ENCODE data around the gene ABRACL.

Gene ABRACL

GRCh38 chr6:139003751-139004150 lies 24.8 kb upstream of the ABRACL start:
- DNase-seq (ENCODE audit: extremely low spot score), result no peak
- CTCF ChIA-PET, result interaction anchor here (0.9 kb wide), 1 partner anchor 11 kb away, joined by 3 read pairs; no protein-coding TSS in a partner anchor
- no peak for TF ChIP-seq PKNOX1 (IDR thresholded peaks at IDR 0.05)
- TF ChIP-seq L3MBTL2 (conservative IDR thresholded peaks at IDR 0.05), result no peak
- no peak for TF ChIP-seq LEF1 (IDR thresholded peaks at IDR 0.05; ENCODE audit: borderline replicate concordance)
- no peak for TF ChIP-seq ARNT (IDR thresholded peaks at IDR 0.05)
- no peak for TF ChIP-seq ZNF384 (IDR thresholded peaks at IDR 0.05)
- TF ChIP-seq FOXA1 (IDR thresholded peaks at IDR 0.05), result no peak
- no peak for TF ChIP-seq TARDBP (IDR thresholded peaks at IDR 0.05)
- TF ChIP-seq SUZ12 (IDR thresholded peaks at IDR 0.05), result no peak
- TF ChIP-seq SP1 (IDR thresholded peaks at IDR 0.05), result no peak
- no peak for TF ChIP-seq BHLHE40 (IDR thresholded peaks at IDR 0.05; ENCODE audit: borderline replicate concordance)
- no peak for TF ChIP-seq FOXK2 (IDR thresholded peaks at IDR 0.05)
- TF ChIP-seq HDGF (IDR thresholded peaks at IDR 0.05; ENCODE audit: borderline replicate concordance), result no peak
- TF ChIP-seq CTBP1 (IDR thresholded peaks at IDR 0.05; ENCODE audit: borderline replicate concordance), result no peak
- TF ChIP-seq FOXM1 (IDR thresholded peaks at IDR 0.05; ENCODE audit: borderline replicate concordance), result no peak
- TF ChIP-seq NFRKB (IDR thresholded peaks at IDR 0.05), result no peak
- TF ChIP-seq ELF4 (IDR thresholded peaks at IDR 0.05), result no peak
- POLR2A ChIA-PET, result no interaction called here

- no peak for TF ChIP-seq ELF4 (IDR thresholded peaks at IDR 0.05)
- TF ChIP-seq HDGF (IDR thresholded peaks at IDR 0.05; ENCODE audit: borderline replicate concordance), result no peak
- TF ChIP-seq FOXK2 (IDR thresholded peaks at IDR 0.05), result no peak
- no peak for TF ChIP-seq CTBP1 (IDR thresholded peaks at IDR 0.05; ENCODE audit: borderline replicate concordance)
- TF ChIP-seq L3MBTL2 (conservative IDR thresholded peaks at IDR 0.05), result no peak
- no peak for TF ChIP-seq SP1 (IDR thresholded peaks at IDR 0.05)
- TF ChIP-seq LEF1 (IDR thresholded peaks at IDR 0.05; ENCODE audit: borderline replicate concordance), result no peak
- TF ChIP-seq TARDBP (IDR thresholded peaks at IDR 0.05), result no peak
- TF ChIP-seq BHLHE40 (IDR thresholded peaks at IDR 0.05; ENCODE audit: borderline replicate concordance), result no peak
- TF ChIP-seq SUZ12 (IDR thresholded peaks at IDR 0.05), result no peak
- TF ChIP-seq FOXM1 (IDR thresholded peaks at IDR 0.05; ENCODE audit: borderline replicate concordance), result no peak
- TF ChIP-seq ARNT (IDR thresholded peaks at IDR 0.05), result no peak
- TF ChIP-seq FOXA1 (IDR thresholded peaks at IDR 0.05), result no peak
- ChIA-PET POLR2A (no interaction called here), CTCF (no interaction called here)
- DNase-seq (ENCODE audit: extremely low spot score), result no peak
Observed at GRCh38 chr6:139006477-139006876, 22.1 kb upstream of the ABRACL start.

- ChIA-PET CTCF (interaction anchor here (0.6 kb wide), 1 partner anchor 11 kb away, joined by 5 read pairs; no protein-coding TSS in a partner anchor), POLR2A (no interaction called here)
- TF ChIP-seq ELF4 (IDR thresholded peaks at IDR 0.05) (no peak), BHLHE40 (IDR thresholded peaks at IDR 0.05; ENCODE audit: borderline replicate concordance) (no peak), LEF1 (IDR thresholded peaks at IDR 0.05; ENCODE audit: borderline replicate concordance) (no peak), L3MBTL2 (conservative IDR thresholded peaks at IDR 0.05) (no peak), NFRKB (IDR thresholded peaks at IDR 0.05) (no peak), ZNF384 (IDR thresholded peaks at IDR 0.05) (no peak), CTBP1 (IDR thresholded peaks at IDR 0.05; ENCODE audit: borderline replicate concordance) (no peak), HDGF (IDR thresholded peaks at IDR 0.05; ENCODE audit: borderline replicate concordance) (no peak), SUZ12 (IDR thresholded peaks at IDR 0.05) (no peak), ARNT (IDR thresholded peaks at IDR 0.05) (no peak), FOXA1 (IDR thresholded peaks at IDR 0.05) (no peak)
- DNase-seq (ENCODE audit: extremely low spot score), result no peak
Observed at GRCh38 chr6:139007428-139007827, 21.1 kb upstream of the ABRACL start.

- ChIA-PET CTCF (no interaction called here), POLR2A (no interaction called here)
- TF ChIP-seq CTBP1 (IDR thresholded peaks at IDR 0.05; ENCODE audit: borderline replicate concordance) (no peak), HDGF (IDR thresholded peaks at IDR 0.05; ENCODE audit: borderline replicate concordance) (no peak), ELF4 (IDR thresholded peaks at IDR 0.05) (no peak), FOXA1 (IDR thresholded peaks at IDR 0.05) (no peak), ZNF384 (IDR thresholded peaks at IDR 0.05) (no peak), LEF1 (IDR thresholded peaks at IDR 0.05; ENCODE audit: borderline replicate concordance) (no peak), TARDBP (IDR thresholded peaks at IDR 0.05) (no peak), ARNT (IDR thresholded peaks at IDR 0.05) (no peak), SUZ12 (IDR thresholded peaks at IDR 0.05) (no peak), NFRKB (IDR thresholded peaks at IDR 0.05) (no peak), BHLHE40 (IDR thresholded peaks at IDR 0.05; ENCODE audit: borderline replicate concordance) (no peak), FOXM1 (IDR thresholded peaks at IDR 0.05; ENCODE audit: borderline replicate concordance) (no peak), L3MBTL2 (conservative IDR thresholded peaks at IDR 0.05) (no peak), FOXK2 (IDR thresholded peaks at IDR 0.05) (no peak), PKNOX1 (IDR thresholded peaks at IDR 0.05) (no peak), SP1 (IDR thresholded peaks at IDR 0.05) (no peak)
- DNase-seq (ENCODE audit: extremely low spot score), result no peak
Observed at GRCh38 chr6:139008117-139008516, 20.4 kb upstream of the ABRACL start.

- no peak for DNase-seq (ENCODE audit: extremely low spot score)
Observed at GRCh38 chr6:139010674-139011073, 17.9 kb upstream of the ABRACL start.

More at GRCh38 chr6:139010674-139011073, 17.9 kb upstream of the ABRACL start:
- ChIA-PET POLR2A (no interaction called here), CTCF (interaction anchor here (0.6 kb wide), 1 partner anchor 1089 kb away, joined by 4 read pairs; no protein-coding TSS in a partner anchor)
- TF ChIP-seq ELF4 (IDR thresholded peaks at IDR 0.05), result no peak
- TF ChIP-seq SUZ12 (IDR thresholded peaks at IDR 0.05), result no peak
- TF ChIP-seq L3MBTL2 (conservative IDR thresholded peaks at IDR 0.05), result no peak
- no peak for TF ChIP-seq BHLHE40 (IDR thresholded peaks at IDR 0.05; ENCODE audit: borderline replicate concordance)
- no peak for TF ChIP-seq FOXM1 (IDR thresholded peaks at IDR 0.05; ENCODE audit: borderline replicate concordance)
- TF ChIP-seq FOXK2 (IDR thresholded peaks at IDR 0.05), result no peak
- no peak for TF ChIP-seq ZNF384 (IDR thresholded peaks at IDR 0.05)
- TF ChIP-seq PKNOX1 (IDR thresholded peaks at IDR 0.05), result no peak
- TF ChIP-seq NFRKB (IDR thresholded peaks at IDR 0.05), result no peak

All from HEK293T (cell line).